22Rv1 (cell line): ENCODE results near the gene ZNF484.

Experiments used
- ZFX ChIP-seq: fragments of 450-650 bp; IDR thresholded peaks from 2 replicates; pipeline ENCODE4 v1.6.1; 2017; ENCODE audit warnings: antibody characterized with exemption, borderline replicate concordance
- TF ChIP-seq, protein P1 (sequence below): fragments of 450-650 bp; IDR thresholded peaks from 2 replicates; pipeline ENCODE4 v1.5.1; 2017; ENCODE audit warnings: mild to moderate bottlenecking

DNA sequence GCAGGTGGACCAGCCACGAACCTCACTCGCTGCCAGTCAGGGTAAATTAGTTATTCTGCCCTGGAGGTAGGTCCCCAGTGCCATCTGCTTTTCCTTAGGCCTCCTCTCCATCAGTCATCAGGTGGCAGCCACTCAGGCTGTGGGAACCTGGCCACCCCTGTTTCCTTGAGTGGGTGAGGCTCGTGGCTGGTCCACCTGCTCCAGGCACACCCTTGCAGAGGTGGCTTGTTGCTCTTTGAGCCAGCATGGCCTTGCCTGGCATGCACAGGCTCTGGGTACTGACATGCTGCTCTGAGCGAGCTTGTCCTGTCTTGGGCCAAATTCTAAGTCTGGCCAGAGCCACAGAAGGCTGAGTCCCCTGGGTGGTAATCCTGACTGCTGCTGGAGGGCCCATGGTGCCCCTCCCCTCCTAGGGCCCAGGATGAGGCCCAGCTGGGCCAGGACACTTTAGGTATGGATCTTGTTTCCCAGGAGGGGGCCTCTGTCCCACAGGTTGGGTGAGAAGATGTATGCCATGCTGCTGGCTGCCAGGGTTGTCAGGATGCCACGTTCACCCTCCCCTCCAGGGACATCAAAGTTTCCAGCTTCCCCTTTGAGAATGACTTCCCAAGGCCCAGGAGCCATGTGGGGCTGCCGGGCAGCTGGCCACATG, 17.0 kb upstream of the ZNF484 start:
- TF ChIP-seq, protein P1, sequence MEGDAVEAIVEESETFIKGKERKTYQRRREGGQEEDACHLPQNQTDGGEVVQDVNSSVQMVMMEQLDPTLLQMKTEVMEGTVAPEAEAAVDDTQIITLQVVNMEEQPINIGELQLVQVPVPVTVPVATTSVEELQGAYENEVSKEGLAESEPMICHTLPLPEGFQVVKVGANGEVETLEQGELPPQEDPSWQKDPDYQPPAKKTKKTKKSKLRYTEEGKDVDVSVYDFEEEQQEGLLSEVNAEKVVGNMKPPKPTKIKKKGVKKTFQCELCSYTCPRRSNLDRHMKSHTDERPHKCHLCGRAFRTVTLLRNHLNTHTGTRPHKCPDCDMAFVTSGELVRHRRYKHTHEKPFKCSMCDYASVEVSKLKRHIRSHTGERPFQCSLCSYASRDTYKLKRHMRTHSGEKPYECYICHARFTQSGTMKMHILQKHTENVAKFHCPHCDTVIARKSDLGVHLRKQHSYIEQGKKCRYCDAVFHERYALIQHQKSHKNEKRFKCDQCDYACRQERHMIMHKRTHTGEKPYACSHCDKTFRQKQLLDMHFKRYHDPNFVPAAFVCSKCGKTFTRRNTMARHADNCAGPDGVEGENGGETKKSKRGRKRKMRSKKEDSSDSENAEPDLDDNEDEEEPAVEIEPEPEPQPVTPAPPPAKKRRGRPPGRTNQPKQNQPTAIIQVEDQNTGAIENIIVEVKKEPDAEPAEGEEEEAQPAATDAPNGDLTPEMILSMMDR, result no peak
- no peak for TF ChIP-seq ZFX
